Measurements from ENCODE around the gene EEFSEC. TPM values are rescaled to one million over a fixed set of nuclear protein-coding genes. Genes with fewer than 3 reads are reported as not detected.

EEFSEC gene
- total RNA-seq, 1 experiment from 2014 or later = 15.4 TPM

DNA sequence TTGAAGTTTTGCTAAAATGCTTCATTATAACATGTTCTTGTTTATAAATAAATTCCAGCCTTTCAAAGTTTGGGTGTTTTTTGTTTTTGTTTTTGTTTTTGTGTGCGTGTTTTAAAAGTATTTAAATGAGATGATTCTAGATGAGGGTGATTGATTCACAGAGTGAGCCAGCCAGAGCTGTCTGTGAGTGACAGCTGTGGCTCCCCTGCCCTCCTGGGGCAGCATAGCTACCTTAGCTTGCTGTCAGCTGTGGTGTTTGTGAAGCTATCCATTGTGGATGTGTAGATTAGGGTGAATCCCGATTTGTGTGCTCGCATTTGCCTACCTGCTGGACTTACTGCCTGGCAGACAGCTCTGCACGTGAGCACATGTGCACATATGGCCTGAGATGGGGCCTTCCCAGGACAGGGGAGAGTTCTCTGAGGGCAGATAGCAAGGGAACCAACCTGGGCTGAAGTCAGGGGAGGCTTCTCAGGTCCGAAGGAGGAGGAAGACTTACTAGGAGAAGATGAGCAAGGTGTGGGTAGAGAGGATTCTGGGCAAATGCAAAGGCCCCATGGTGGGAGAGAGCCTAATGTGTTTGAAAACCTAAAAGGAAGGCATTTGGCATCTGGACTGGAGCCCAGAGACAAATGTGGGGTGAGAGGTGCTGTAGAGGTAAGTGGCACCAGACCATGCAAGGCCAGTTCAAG is 124.2 kb downstream of the EEFSEC start:
- no TSS peak for BruUV-seq (replicated peaks)
- Histone ChIP-seq H3K4me1 (ENCODE audit: control insufficient read depth, insufficient read depth, low read length) (peaks cover 4% of the 10 kb centered on the region; the same call in 1 of the 2 replicates), H3K4me3 (ENCODE audit: low read depth in 2 of 2, low read length in 2 of 2) (no peak overlapping the region), H3K9me3 (ENCODE audit: control insufficient read depth, insufficient read depth, low read depth, low read length) (no peaks in the 10 kb centered on the region), H3K27ac (ENCODE audit: low read length) (no peak overlapping the region), H3K36me3 (ENCODE audit: control insufficient read depth, insufficient read depth, low read length) (no peaks in the 10 kb centered on the region), H3K27me3 (ENCODE audit: control insufficient read depth, insufficient read depth, low read length) (no peaks in the 10 kb centered on the region)
- in situ Hi-C loops (cut with HindIII; ENCODE audit: low pct_unique_long_range_greater_than_20kb, low sequenced_read_pairs) (no loop called here), intact Hi-C loops (cut with micrococcal nuclease; ENCODE audit: unreplicated experiment) (no loop called here)
- CTCF ChIA-PET = no interaction called here
- POLR2A ChIA-PET = no interaction called here
- TF ChIP-seq, protein P1, sequence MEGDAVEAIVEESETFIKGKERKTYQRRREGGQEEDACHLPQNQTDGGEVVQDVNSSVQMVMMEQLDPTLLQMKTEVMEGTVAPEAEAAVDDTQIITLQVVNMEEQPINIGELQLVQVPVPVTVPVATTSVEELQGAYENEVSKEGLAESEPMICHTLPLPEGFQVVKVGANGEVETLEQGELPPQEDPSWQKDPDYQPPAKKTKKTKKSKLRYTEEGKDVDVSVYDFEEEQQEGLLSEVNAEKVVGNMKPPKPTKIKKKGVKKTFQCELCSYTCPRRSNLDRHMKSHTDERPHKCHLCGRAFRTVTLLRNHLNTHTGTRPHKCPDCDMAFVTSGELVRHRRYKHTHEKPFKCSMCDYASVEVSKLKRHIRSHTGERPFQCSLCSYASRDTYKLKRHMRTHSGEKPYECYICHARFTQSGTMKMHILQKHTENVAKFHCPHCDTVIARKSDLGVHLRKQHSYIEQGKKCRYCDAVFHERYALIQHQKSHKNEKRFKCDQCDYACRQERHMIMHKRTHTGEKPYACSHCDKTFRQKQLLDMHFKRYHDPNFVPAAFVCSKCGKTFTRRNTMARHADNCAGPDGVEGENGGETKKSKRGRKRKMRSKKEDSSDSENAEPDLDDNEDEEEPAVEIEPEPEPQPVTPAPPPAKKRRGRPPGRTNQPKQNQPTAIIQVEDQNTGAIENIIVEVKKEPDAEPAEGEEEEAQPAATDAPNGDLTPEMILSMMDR (IDR thresholded peaks at IDR 0.05) = no peak
- TF ChIP-seq POLR2AphosphoS5 (IDR thresholded peaks at IDR 0.05; ENCODE audit: low read depth, low read length) (no peak), SIN3A (IDR thresholded peaks at IDR 0.05; ENCODE audit: borderline replicate concordance, insufficient read depth, low read depth, low read length) (no peak), TCF7L2 (IDR thresholded peaks at IDR 0.05; ENCODE audit: low read depth, low read length) (no peak)
- TF ChIP-seq, protein P2, sequence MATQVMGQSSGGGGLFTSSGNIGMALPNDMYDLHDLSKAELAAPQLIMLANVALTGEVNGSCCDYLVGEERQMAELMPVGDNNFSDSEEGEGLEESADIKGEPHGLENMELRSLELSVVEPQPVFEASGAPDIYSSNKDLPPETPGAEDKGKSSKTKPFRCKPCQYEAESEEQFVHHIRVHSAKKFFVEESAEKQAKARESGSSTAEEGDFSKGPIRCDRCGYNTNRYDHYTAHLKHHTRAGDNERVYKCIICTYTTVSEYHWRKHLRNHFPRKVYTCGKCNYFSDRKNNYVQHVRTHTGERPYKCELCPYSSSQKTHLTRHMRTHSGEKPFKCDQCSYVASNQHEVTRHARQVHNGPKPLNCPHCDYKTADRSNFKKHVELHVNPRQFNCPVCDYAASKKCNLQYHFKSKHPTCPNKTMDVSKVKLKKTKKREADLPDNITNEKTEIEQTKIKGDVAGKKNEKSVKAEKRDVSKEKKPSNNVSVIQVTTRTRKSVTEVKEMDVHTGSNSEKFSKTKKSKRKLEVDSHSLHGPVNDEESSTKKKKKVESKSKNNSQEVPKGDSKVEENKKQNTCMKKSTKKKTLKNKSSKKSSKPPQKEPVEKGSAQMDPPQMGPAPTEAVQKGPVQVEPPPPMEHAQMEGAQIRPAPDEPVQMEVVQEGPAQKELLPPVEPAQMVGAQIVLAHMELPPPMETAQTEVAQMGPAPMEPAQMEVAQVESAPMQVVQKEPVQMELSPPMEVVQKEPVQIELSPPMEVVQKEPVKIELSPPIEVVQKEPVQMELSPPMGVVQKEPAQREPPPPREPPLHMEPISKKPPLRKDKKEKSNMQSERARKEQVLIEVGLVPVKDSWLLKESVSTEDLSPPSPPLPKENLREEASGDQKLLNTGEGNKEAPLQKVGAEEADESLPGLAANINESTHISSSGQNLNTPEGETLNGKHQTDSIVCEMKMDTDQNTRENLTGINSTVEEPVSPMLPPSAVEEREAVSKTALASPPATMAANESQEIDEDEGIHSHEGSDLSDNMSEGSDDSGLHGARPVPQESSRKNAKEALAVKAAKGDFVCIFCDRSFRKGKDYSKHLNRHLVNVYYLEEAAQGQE (IDR thresholded peaks at IDR 0.05; ENCODE audit: insufficient read depth in 1 of 2, low read depth in 2 of 2, low read length in 1 of 2) = no peak
- ATAC-seq (no peak), DNase-seq (ENCODE audit: low read depth, low spot score) (no peak)

DNA sequence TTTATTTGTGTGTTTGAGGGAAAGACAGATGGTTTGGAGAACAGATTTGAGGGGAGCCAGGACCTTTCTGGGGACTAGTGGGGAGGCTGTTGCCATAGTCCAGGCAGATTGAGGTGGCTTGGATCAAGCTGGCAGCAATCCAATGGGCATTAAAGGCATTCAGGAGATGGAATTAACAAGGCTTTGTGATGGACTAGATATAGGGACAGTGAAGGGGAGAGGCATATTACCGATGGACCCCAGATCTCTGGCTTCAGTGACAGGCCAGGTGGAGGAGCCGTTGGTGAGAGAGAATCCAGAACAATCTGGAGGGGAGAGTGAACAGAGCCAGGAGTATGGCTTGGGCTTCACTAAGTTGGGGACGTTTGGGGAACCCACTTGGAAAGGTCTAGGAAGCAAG is 124.8 kb downstream of the EEFSEC start:
- Histone ChIP-seq H3K4me1 (ENCODE audit: control insufficient read depth, insufficient read depth, low read length) (peaks cover 4% of the 10 kb centered on the region; the same call in 1 of the 2 replicates), H3K9me3 (ENCODE audit: control insufficient read depth, insufficient read depth, low read depth, low read length) (no peaks in the 10 kb centered on the region), H3K36me3 (ENCODE audit: control insufficient read depth, insufficient read depth, low read length) (no peaks in the 10 kb centered on the region), H3K4me3 (ENCODE audit: low read depth in 2 of 2, low read length in 2 of 2) (no peak overlapping the region), H3K27ac (ENCODE audit: low read length) (no peak overlapping the region), H3K27me3 (ENCODE audit: control insufficient read depth, insufficient read depth, low read length) (no peaks in the 10 kb centered on the region)
- in situ Hi-C loops (cut with HindIII; ENCODE audit: low pct_unique_long_range_greater_than_20kb, low sequenced_read_pairs) = no loop called here
- no peak for ATAC-seq
- ChIA-PET POLR2A (no interaction called here), CTCF (interaction anchor here (0.6 kb wide), 1 partner anchor 731 kb away, joined by 4 read pairs; no protein-coding TSS in a partner anchor)
- intact Hi-C loops (cut with micrococcal nuclease; ENCODE audit: unreplicated experiment) = no loop called here
- TF ChIP-seq, protein P1 (IDR thresholded peaks at IDR 0.05) = no peak
- TF ChIP-seq SIN3A (IDR thresholded peaks at IDR 0.05; ENCODE audit: borderline replicate concordance, insufficient read depth, low read depth, low read length) (no peak), POLR2AphosphoS5 (IDR thresholded peaks at IDR 0.05; ENCODE audit: low read depth, low read length) (no peak), TCF7L2 (IDR thresholded peaks at IDR 0.05; ENCODE audit: low read depth, low read length) (no peak)
- TF ChIP-seq, protein P2 (IDR thresholded peaks at IDR 0.05; ENCODE audit: insufficient read depth in 1 of 2, low read depth in 2 of 2, low read length in 1 of 2) = no peak
- no peak for DNase-seq (ENCODE audit: low read depth, low spot score)
- BruUV-seq (replicated peaks) = no TSS peak

Data from Panc1 (cell line).